Mucosa of stomach (tissue), 1 donor: Measurements from ENCODE around the gene PPM1F.

Experiments used
- H3K27me3 ChIP-seq: one replicate; pipeline ENCODE4 v1.7.0; 2013; ENCODE audit warnings: mild to moderate bottlenecking, low read length; ENCODE audit not compliant: control insufficient read depth, insufficient read depth
- H3K36me3 ChIP-seq: one replicate; pipeline ENCODE4 v1.7.0; 2013; ENCODE audit warnings: low read length; ENCODE audit not compliant: control insufficient read depth, insufficient read depth
- H3K4me1 ChIP-seq: one replicate; pipeline ENCODE4 v1.7.0; 2013; ENCODE audit warnings: mild to moderate bottlenecking, low read length; ENCODE audit not compliant: control insufficient read depth, insufficient read depth
- H3K4me3 ChIP-seq: one replicate; pipeline ENCODE4 v1.7.0; 2013; ENCODE audit warnings: low read length
- H3K9ac ChIP-seq: one replicate; pipeline ENCODE4 v1.7.0; 2013; ENCODE audit warnings: mild to moderate bottlenecking, low read length, moderate library complexity
- H3K9me3 ChIP-seq: one replicate; pipeline ENCODE4 v1.7.0; 2013; ENCODE audit warnings: mild to moderate bottlenecking, low read length, moderate library complexity; ENCODE audit not compliant: control insufficient read depth
- donor health status: Pancreatic carcinoma.

PPM1F gene

GRCh38 chr22:21952586-21953571 is at the start of gene PPM1F:
TSS of gene PPM1F (minus strand) at chr22:21952848. CDS start at chr22:21946048, 6,800 bp downstream.
- Histone ChIP-seq H3K9me3 (no peaks in the 10 kb centered on the region), H3K36me3 (no peaks in the 10 kb centered on the region), H3K4me1 (peaks cover 13% of the 10 kb centered on the region), H3K4me3 (peak within 1 kb of the TSS; percentile 36), H3K27me3 (no peaks in the 10 kb centered on the region), H3K9ac (peak within 1 kb of the TSS; percentile 66)

GRCh38 chr22:22001664-22002525 is 49.2 kb upstream of the PPM1F start:
- no peaks in the 10 kb centered on the region for H3K27me3 ChIP-seq
- H3K9me3 ChIP-seq: no peaks in the 10 kb centered on the region

GRCh38 chr22:21998595-21999247 is 46.1 kb upstream of the PPM1F start:
- H3K9ac ChIP-seq: no peak overlapping the region
- H3K9me3 ChIP-seq: no peaks in the 10 kb centered on the region
- H3K36me3 ChIP-seq: no peaks in the 10 kb centered on the region
- no peak overlapping the region for H3K4me3 ChIP-seq
- H3K27me3 ChIP-seq: no peaks in the 10 kb centered on the region
- H3K4me1 ChIP-seq: no peaks in the 10 kb centered on the region

More at GRCh38 chr22:22001664-22002525, 49.2 kb upstream of the PPM1F start:
- no peak overlapping the region for H3K4me3 ChIP-seq
- H3K36me3 ChIP-seq: no peaks in the 10 kb centered on the region
- no peaks in the 10 kb centered on the region for H3K4me1 ChIP-seq
- no peak overlapping the region for H3K9ac ChIP-seq

- Histone ChIP-seq H3K4me1 (no peaks in the 10 kb centered on the region), H3K36me3 (no peaks in the 10 kb centered on the region), H3K9ac (no peak overlapping the region), H3K9me3 (no peaks in the 10 kb centered on the region), H3K4me3 (no peak overlapping the region), H3K27me3 (no peaks in the 10 kb centered on the region)
These were observed 43.6 kb upstream of the PPM1F start for GRCh38 chr22:21996175-21996720.

- Histone ChIP-seq H3K4me1 (no peaks in the 10 kb centered on the region), H3K9me3 (no peaks in the 10 kb centered on the region), H3K36me3 (no peaks in the 10 kb centered on the region), H3K27me3 (no peaks in the 10 kb centered on the region), H3K4me3 (no peak overlapping the region), H3K9ac (no peak overlapping the region)
These were observed 43.0 kb upstream of the PPM1F start for GRCh38 chr22:21995660-21996059.

GRCh38 chr22:21994881-21995444 is 42.3 kb upstream of the PPM1F start:
- Histone ChIP-seq H3K4me3 (no peak overlapping the region), H3K9ac (no peak overlapping the region), H3K4me1 (no peaks in the 10 kb centered on the region), H3K36me3 (no peaks in the 10 kb centered on the region), H3K9me3 (no peaks in the 10 kb centered on the region), H3K27me3 (no peaks in the 10 kb centered on the region)

- Histone ChIP-seq H3K27me3 (peaks cover 4% of the 10 kb centered on the region), H3K4me1 (no peaks in the 10 kb centered on the region), H3K4me3 (no peak overlapping the region), H3K9ac (no peak overlapping the region), H3K36me3 (no peaks in the 10 kb centered on the region), H3K9me3 (no peaks in the 10 kb centered on the region)
These were observed 40.1 kb upstream of the PPM1F start for GRCh38 chr22:21992593-21993237.

GRCh38 chr22:21991774-21992173 is 39.1 kb upstream of the PPM1F start:
- no peaks in the 10 kb centered on the region for H3K36me3 ChIP-seq
- H3K9me3 ChIP-seq: no peaks in the 10 kb centered on the region
- H3K4me1 ChIP-seq: no peaks in the 10 kb centered on the region
- H3K4me3 ChIP-seq: no peak overlapping the region
- peaks cover 4% of the 10 kb centered on the region for H3K27me3 ChIP-seq
- no peak overlapping the region for H3K9ac ChIP-seq

GRCh38 chr22:21991304-21991596 is 38.6 kb upstream of the PPM1F start:
- H3K4me3 ChIP-seq: no peak overlapping the region
- no peak overlapping the region for H3K9ac ChIP-seq
- H3K4me1 ChIP-seq: no peaks in the 10 kb centered on the region
- no peaks in the 10 kb centered on the region for H3K9me3 ChIP-seq
- peaks cover 4% of the 10 kb centered on the region for H3K27me3 ChIP-seq
- H3K36me3 ChIP-seq: no peaks in the 10 kb centered on the region

- Histone ChIP-seq H3K4me1 (no peaks in the 10 kb centered on the region), H3K4me3 (no peak overlapping the region), H3K9ac (no peak overlapping the region), H3K36me3 (no peaks in the 10 kb centered on the region), H3K27me3 (peaks cover 4% of the 10 kb centered on the region), H3K9me3 (no peaks in the 10 kb centered on the region)
These were observed 38.0 kb upstream of the PPM1F start for GRCh38 chr22:21990445-21991303.
